Subcutaneous abdominal adipose tissue (tissue), 5 donors: ENCODE measurements around the gene THOC1.

Experiments used
- H3K27ac ChIP-seq: one replicate; pipeline ENCODE4 v1.7.0; 2013; ENCODE audit warnings: low read depth, mild to moderate bottlenecking, inconsistent platforms, low read length, moderate library complexity
- H3K27me3 ChIP-seq, 5 donors: one replicate each; pipeline ENCODE4 v1.7.0; 2013; ENCODE audit warnings: low read length in 5 of 5, inconsistent platforms in 1 of 5; ENCODE audit not compliant: control insufficient read depth in 5 of 5, insufficient read depth in 4 of 5
- H3K36me3 ChIP-seq, 5 donors: one replicate each; pipeline ENCODE4 v1.7.0; 2013; ENCODE audit warnings: low read length in 5 of 5; ENCODE audit not compliant: control insufficient read depth in 5 of 5, insufficient read depth in 5 of 5
- H3K4me1 ChIP-seq, 5 donors: one replicate each; pipeline ENCODE4 v1.7.0; 2013; ENCODE audit warnings: low read length in 5 of 5, mild to moderate bottlenecking in 3 of 5, moderate library complexity in 1 of 5; ENCODE audit not compliant: control insufficient read depth in 5 of 5, insufficient read depth in 5 of 5
- H3K4me3 ChIP-seq, 5 donors: one replicate each; pipeline ENCODE4 v1.7.0; 2013; ENCODE audit warnings: low read length in 5 of 5, low read depth in 1 of 5
- H3K9ac ChIP-seq, 5 donors: one replicate each; pipeline ENCODE4 v1.7.0; 2013; ENCODE audit warnings: low read length in 5 of 5, mild to moderate bottlenecking in 4 of 5, moderate library complexity in 3 of 5
- H3K9me3 ChIP-seq, 5 donors: one replicate each; pipeline ENCODE4 v1.7.0; 2013; ENCODE audit warnings: low read length in 5 of 5; ENCODE audit not compliant: control insufficient read depth in 5 of 5
- donor health status: healthy.
- donor health status: healthy.
- donor health status: healthy.
- donor health status: healthy.
- donor health status: healthy.

THOC1 gene

GRCh38 chr18:253121-253520, 14.7 kb downstream of the THOC1 start:
- Histone ChIP-seq H3K27me3 (no peaks in the 10 kb centered on the region), H3K4me1 (no peaks in the 10 kb centered on the region), H3K9me3 (no peaks in the 10 kb centered on the region), H3K27ac (no peak overlapping the region), H3K36me3 (peaks cover 54 to 95% (median 67%) of the 10 kb centered on the region in 5 donors), H3K4me3 (no peak overlapping the region), H3K9ac (no peak overlapping the region)

GRCh38 chr18:251572-251971, 16.3 kb downstream of the THOC1 start:
- no peak overlapping the region for H3K4me3 ChIP-seq
- H3K27ac ChIP-seq: no peak overlapping the region
- no peak overlapping the region for H3K9ac ChIP-seq
- H3K36me3 ChIP-seq: peaks cover 52 to 90% (median 73%) of the 10 kb centered on the region in 5 donors
- H3K4me1 ChIP-seq: no peaks in the 10 kb centered on the region
- H3K27me3 ChIP-seq: no peaks in the 10 kb centered on the region
- no peaks in the 10 kb centered on the region for H3K9me3 ChIP-seq

- no peak overlapping the region for H3K27ac ChIP-seq
- H3K4me1 ChIP-seq: no peaks in the 10 kb centered on the region
- no peak overlapping the region for H3K4me3 ChIP-seq
- no peak overlapping the region for H3K9ac ChIP-seq
- no peaks in the 10 kb centered on the region for H3K27me3 ChIP-seq
- no peaks in the 10 kb centered on the region for H3K9me3 ChIP-seq
- peaks cover 45 to 81% (median 66%) of the 10 kb centered on the region in 5 donors for H3K36me3 ChIP-seq
These were observed 17.2 kb downstream of the THOC1 start for GRCh38 chr18:250685-251084.

- Histone ChIP-seq H3K4me1 (no peaks in the 10 kb centered on the region), H3K27me3 (no peaks in the 10 kb centered on the region), H3K4me3 (no peak overlapping the region), H3K27ac (no peak overlapping the region), H3K9me3 (no peaks in the 10 kb centered on the region), H3K9ac (no peak overlapping the region), H3K36me3 (peaks cover 41 to 71% (median 64%) of the 10 kb centered on the region in 5 donors)
These were observed 19.8 kb downstream of the THOC1 start for GRCh38 chr18:248053-248452.

- Histone ChIP-seq H3K27me3 (no peaks in the 10 kb centered on the region), H3K4me1 (peaks cover 0 to 3% (median 0%) of the 10 kb centered on the region in 5 donors), H3K4me3 (no peak overlapping the region), H3K9ac (no peak overlapping the region), H3K27ac (no peak overlapping the region), H3K36me3 (peaks cover 19 to 52% (median 41%) of the 10 kb centered on the region in 5 donors), H3K9me3 (no peaks in the 10 kb centered on the region)
These were observed 22.5 kb downstream of the THOC1 start for GRCh38 chr18:245282-245847.

GRCh38 chr18:240175-240574, 27.7 kb downstream of the THOC1 start:
- H3K9ac ChIP-seq: no peak overlapping the region
- H3K4me1 ChIP-seq: peaks cover 0 to 3% (median 0%) of the 10 kb centered on the region in 5 donors
- H3K36me3 ChIP-seq: peaks cover 3 to 29% (median 12%) of the 10 kb centered on the region in 5 donors
- H3K27ac ChIP-seq: no peak overlapping the region
- H3K27me3 ChIP-seq: no peaks in the 10 kb centered on the region
- H3K4me3 ChIP-seq: no peak overlapping the region
- H3K9me3 ChIP-seq: no peaks in the 10 kb centered on the region

GRCh38 chr18:231563-231962, 36.3 kb downstream of the THOC1 start:
- Histone ChIP-seq H3K4me3 (no peak overlapping the region), H3K4me1 (no peaks in the 10 kb centered on the region), H3K9me3 (no peaks in the 10 kb centered on the region), H3K36me3 (peaks cover 0 to 13% (median 6%) of the 10 kb centered on the region in 5 donors), H3K27ac (no peak overlapping the region), H3K9ac (no peak overlapping the region), H3K27me3 (no peaks in the 10 kb centered on the region)

- no peak overlapping the region for H3K9ac ChIP-seq
- H3K4me1 ChIP-seq: no peaks in the 10 kb centered on the region
- H3K36me3 ChIP-seq: peaks cover 16 to 30% (median 24%) of the 10 kb centered on the region in 5 donors
- no peaks in the 10 kb centered on the region for H3K9me3 ChIP-seq
- no peak overlapping the region for H3K27ac ChIP-seq
- no peaks in the 10 kb centered on the region for H3K27me3 ChIP-seq
- H3K4me3 ChIP-seq: no peak overlapping the region
These were observed 39.3 kb downstream of the THOC1 start for GRCh38 chr18:228586-228985.

- Histone ChIP-seq H3K27ac (no peak overlapping the region), H3K4me3 (no peak overlapping the region), H3K9ac (no peak overlapping the region), H3K27me3 (no peaks in the 10 kb centered on the region), H3K9me3 (no peaks in the 10 kb centered on the region), H3K36me3 (peaks cover 23 to 36% (median 30%) of the 10 kb centered on the region in 5 donors), H3K4me1 (no peaks in the 10 kb centered on the region)
These were observed 39.9 kb downstream of the THOC1 start for GRCh38 chr18:227902-228301.

- Histone ChIP-seq H3K9me3 (no peaks in the 10 kb centered on the region), H3K27me3 (no peaks in the 10 kb centered on the region), H3K36me3 (peaks cover 24 to 40% (median 32%) of the 10 kb centered on the region in 5 donors), H3K4me1 (no peaks in the 10 kb centered on the region), H3K9ac (no peak overlapping the region), H3K27ac (no peak overlapping the region), H3K4me3 (no peak overlapping the region)
These were observed 40.5 kb downstream of the THOC1 start for GRCh38 chr18:227374-227773.
